Measurements from ENCODE around the gene ADAMTS1. TPM values are rescaled to one million over a fixed set of nuclear protein-coding genes. Genes with fewer than 3 reads are reported as not detected.
A peak's percentile ranks its signal among the peaks of the same experiment; 100 is the strongest.

ADAMTS1 gene
- total and polyA plus RNA-seq, 7 donors, result 4.6 to 116 (median 68.1) TPM

GRCh38 chr21:26826801-26827200 lies 18.4 kb downstream of the ADAMTS1 start:
- H3K27ac ChIP-seq, result no peak overlapping the region
- DNase-seq, result no peak
- H3K9me3 ChIP-seq, result no peaks in the 10 kb centered on the region
- no peaks in the 10 kb centered on the region for H3K27me3 ChIP-seq
- H3K4me3 ChIP-seq, result no peak overlapping the region
- TF ChIP-seq EP300 (IDR thresholded peaks at IDR 0.05) (no peak), POLR2A (IDR thresholded peaks at IDR 0.05) (no peak), POLR2AphosphoS5 (IDR thresholded peaks at IDR 0.05) (no peak)
- TF ChIP-seq, protein P1, sequence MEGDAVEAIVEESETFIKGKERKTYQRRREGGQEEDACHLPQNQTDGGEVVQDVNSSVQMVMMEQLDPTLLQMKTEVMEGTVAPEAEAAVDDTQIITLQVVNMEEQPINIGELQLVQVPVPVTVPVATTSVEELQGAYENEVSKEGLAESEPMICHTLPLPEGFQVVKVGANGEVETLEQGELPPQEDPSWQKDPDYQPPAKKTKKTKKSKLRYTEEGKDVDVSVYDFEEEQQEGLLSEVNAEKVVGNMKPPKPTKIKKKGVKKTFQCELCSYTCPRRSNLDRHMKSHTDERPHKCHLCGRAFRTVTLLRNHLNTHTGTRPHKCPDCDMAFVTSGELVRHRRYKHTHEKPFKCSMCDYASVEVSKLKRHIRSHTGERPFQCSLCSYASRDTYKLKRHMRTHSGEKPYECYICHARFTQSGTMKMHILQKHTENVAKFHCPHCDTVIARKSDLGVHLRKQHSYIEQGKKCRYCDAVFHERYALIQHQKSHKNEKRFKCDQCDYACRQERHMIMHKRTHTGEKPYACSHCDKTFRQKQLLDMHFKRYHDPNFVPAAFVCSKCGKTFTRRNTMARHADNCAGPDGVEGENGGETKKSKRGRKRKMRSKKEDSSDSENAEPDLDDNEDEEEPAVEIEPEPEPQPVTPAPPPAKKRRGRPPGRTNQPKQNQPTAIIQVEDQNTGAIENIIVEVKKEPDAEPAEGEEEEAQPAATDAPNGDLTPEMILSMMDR (IDR thresholded peaks at IDR 0.05), result no peak
- WGBS, 2 donors, result 84 to 90% methylated on average over 4 of the region's 4 CpGs
- intact Hi-C loops (cut with DNase I), result no loop called here
- no peaks in the 10 kb centered on the region for H3K4me1 ChIP-seq
- no peaks in the 10 kb centered on the region for H3K36me3 ChIP-seq

DNA sequence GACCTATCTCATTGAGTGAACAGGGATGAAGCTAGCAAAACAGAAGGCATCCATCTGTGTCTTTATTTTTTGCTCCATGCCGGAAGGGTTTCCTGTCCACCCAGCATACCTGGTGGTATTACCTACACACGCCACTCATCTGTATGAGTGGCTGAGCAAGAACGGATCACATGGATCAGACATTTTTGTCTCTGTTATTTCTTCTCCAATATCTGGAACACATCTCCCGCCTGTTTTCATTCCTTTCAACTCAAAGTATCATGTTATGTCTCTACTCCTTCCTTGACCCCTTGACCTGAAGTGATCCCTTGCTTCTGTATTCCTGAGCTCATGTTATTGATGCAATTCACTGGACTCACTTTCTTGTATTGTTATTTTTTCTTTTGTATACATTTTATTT lies 24.7 kb downstream of the ADAMTS1 start:
- Histone ChIP-seq H3K36me3 (no peaks in the 10 kb centered on the region), H3K27me3 (no peaks in the 10 kb centered on the region), H3K9me3 (no peaks in the 10 kb centered on the region), H3K4me1 (peaks cover 0 to 3% (median 0%) of the 10 kb centered on the region in 4 donors), H3K4me3 (no peak overlapping the region), H3K27ac (no peak overlapping the region)
- intact Hi-C loops (cut with DNase I), result no loop called here
- no peak for DNase-seq
- WGBS, 2 donors, result 69 to 72% methylated on average over 4 of the region's 4 CpGs
- TF ChIP-seq POLR2AphosphoS5 (IDR thresholded peaks at IDR 0.05), result no peak
- TF ChIP-seq POLR2A (IDR thresholded peaks at IDR 0.05), result no peak
- no peak for TF ChIP-seq EP300 (IDR thresholded peaks at IDR 0.05)

- H3K36me3 ChIP-seq, result no peaks in the 10 kb centered on the region
- H3K4me1 ChIP-seq, result peaks cover 0 to 9% (median 0%) of the 10 kb centered on the region in 4 donors
- WGBS, 2 donors, result 84 to 86% methylated on average over 3 of the region's 3 CpGs
- H3K9me3 ChIP-seq, result no peaks in the 10 kb centered on the region
- H3K27me3 ChIP-seq, result no peaks in the 10 kb centered on the region
- DNase-seq, result no peak
- intact Hi-C loops (cut with DNase I), result no loop called here
- no peak overlapping the region for H3K4me3 ChIP-seq
- no peak for TF ChIP-seq POLR2AphosphoS5 (IDR thresholded peaks at IDR 0.05)
- TF ChIP-seq EP300 (IDR thresholded peaks at IDR 0.05), result no peak
- TF ChIP-seq, protein P1 (IDR thresholded peaks at IDR 0.05), result no peak
- no peak for TF ChIP-seq POLR2A (IDR thresholded peaks at IDR 0.05)
- no peak overlapping the region for H3K27ac ChIP-seq
Observed at GRCh38 chr21:26819740-26820324, 25.4 kb downstream of the ADAMTS1 start.

GRCh38 chr21:26818906-26819305 lies 26.3 kb downstream of the ADAMTS1 start:
- Histone ChIP-seq H3K27me3 (no peaks in the 10 kb centered on the region), H3K9me3 (no peaks in the 10 kb centered on the region), H3K4me1 (peaks cover 0 to 9% (median 4%) of the 10 kb centered on the region in 4 donors), H3K27ac (no peak overlapping the region), H3K36me3 (no peaks in the 10 kb centered on the region), H3K4me3 (no peak overlapping the region)
- no peak for DNase-seq
- WGBS, 2 donors, result 80 to 93% methylated on average over 2 of the region's 2 CpGs
- intact Hi-C loops (cut with DNase I), result no loop called here
- TF ChIP-seq, protein P1 (IDR thresholded peaks at IDR 0.05), result no peak
- TF ChIP-seq POLR2AphosphoS5 (IDR thresholded peaks at IDR 0.05) (no peak), POLR2A (IDR thresholded peaks at IDR 0.05) (no peak), EP300 (IDR thresholded peaks at IDR 0.05) (no peak)

- H3K36me3 ChIP-seq, result no peaks in the 10 kb centered on the region
- H3K4me1 ChIP-seq, result peaks cover 0 to 9% (median 4%) of the 10 kb centered on the region in 4 donors
- peak overlapping the region in 1 of 4 donors; percentile 5 for H3K27ac ChIP-seq
- H3K4me3 ChIP-seq, result no peak overlapping the region
- H3K27me3 ChIP-seq, result no peaks in the 10 kb centered on the region
- no peaks in the 10 kb centered on the region for H3K9me3 ChIP-seq
- no peak for DNase-seq
- TF ChIP-seq, protein P1 (IDR thresholded peaks at IDR 0.05), result no peak
- TF ChIP-seq POLR2AphosphoS5 (IDR thresholded peaks at IDR 0.05) (no peak), EP300 (IDR thresholded peaks at IDR 0.05) (no peak), POLR2A (IDR thresholded peaks at IDR 0.05) (no peak)
- intact Hi-C loops (cut with DNase I), result no loop called here
Observed at GRCh38 chr21:26815197-26815596, 30.0 kb downstream of the ADAMTS1 start.

All from sigmoid colon (tissue), 7 donors.